ENCODE data around the gene ASCC3.

ASCC3 gene

DNA sequence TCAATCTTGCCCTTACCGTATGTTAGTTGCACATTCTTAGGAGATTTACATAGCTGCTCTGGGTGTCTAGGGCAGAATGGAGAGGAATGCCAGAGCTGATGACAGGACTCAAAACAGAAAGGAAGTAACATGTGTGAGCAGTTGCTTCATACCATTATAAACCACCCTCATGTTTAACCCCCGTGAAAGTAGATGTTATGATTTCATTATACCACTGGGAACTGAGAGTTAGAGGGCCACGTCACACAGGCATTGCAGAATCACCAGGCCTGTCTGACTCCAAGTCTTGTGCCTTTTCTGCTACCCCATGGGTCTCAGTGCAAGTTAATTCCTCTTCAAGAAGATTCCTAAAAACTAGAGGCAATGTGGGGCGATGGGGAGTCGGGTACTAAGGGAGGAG lies 392.9 kb downstream of the ASCC3 start:
- DNase-seq = no peak

DNA sequence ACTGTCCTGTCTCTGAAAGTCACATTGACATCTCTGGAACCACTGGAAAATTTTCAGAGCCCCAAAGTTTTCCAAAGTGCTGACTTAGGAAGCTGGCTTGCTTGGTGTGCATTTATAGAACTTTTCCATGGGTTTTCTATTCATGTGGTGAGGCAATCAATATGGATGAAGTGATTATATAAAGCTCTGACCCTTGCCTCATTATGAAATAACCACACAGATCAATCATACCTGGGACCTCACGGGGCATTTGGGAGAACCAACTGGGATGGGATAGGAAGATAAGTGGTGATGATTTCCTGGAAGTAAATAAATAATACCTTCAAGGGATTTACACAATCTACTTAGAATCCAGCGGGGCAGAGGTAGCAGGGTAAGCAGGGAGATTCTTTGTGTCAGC lies 393.5 kb downstream of the ASCC3 start:
- DNase-seq = no peak

DNA sequence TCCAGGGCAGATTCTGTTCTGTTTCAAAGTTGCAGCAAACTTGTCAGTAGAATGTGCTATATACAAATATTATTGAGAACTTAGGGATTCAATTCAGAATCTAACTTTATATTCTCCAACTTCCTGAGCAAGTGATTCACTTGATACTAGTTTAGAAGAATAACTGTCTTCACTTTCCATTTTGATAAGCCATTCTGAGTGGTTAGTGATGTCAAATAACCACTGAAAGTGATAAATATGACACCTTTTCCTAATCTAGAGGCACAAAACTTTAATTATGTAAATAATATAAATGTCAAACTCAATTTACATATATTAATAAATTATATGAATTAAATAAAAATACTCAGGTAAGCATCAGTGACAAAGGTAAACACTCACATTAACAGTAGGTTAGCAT lies 395.9 kb downstream of the ASCC3 start:
- no peak for DNase-seq

DNA sequence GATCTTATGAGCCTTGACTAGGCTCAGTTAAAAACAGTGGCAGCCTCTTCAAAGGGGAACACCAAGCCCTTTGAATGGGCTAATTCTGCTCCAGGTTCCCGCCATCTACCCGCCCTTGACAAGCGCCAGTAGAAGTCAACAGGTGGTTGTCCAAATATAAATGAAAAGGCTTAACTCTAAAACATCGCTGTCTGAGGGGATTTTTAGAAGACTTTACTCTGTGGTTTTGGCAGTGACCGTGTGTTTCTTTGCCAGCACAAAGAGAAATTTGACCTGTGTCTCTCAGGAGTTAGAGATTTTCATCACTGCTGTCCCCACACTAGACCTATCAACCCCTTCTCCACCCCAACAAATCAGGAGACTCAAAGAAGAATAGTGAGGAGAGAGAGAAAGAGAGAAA lies 396.7 kb downstream of the ASCC3 start:
- no peak for DNase-seq

DNA sequence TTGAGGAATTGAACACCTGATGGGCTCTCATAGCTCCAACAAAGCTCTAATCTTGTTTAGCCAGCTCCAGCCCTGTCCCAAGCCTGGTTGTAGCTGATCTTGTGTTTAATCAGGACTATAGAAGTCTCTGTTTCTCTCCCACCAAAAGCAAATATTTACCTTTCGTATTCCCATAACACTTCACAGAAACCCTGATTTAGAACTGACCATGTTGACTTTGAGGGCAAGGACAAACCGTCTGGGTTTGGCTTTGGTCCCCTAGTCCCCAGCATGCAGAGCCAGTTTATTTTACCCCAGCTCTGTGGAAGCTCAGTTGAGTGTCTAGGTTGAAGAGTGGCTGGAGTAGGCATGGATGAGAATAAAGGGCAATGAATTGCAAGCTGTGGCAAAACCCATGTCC lies 398.4 kb downstream of the ASCC3 start:
- no peak for DNase-seq

DNA sequence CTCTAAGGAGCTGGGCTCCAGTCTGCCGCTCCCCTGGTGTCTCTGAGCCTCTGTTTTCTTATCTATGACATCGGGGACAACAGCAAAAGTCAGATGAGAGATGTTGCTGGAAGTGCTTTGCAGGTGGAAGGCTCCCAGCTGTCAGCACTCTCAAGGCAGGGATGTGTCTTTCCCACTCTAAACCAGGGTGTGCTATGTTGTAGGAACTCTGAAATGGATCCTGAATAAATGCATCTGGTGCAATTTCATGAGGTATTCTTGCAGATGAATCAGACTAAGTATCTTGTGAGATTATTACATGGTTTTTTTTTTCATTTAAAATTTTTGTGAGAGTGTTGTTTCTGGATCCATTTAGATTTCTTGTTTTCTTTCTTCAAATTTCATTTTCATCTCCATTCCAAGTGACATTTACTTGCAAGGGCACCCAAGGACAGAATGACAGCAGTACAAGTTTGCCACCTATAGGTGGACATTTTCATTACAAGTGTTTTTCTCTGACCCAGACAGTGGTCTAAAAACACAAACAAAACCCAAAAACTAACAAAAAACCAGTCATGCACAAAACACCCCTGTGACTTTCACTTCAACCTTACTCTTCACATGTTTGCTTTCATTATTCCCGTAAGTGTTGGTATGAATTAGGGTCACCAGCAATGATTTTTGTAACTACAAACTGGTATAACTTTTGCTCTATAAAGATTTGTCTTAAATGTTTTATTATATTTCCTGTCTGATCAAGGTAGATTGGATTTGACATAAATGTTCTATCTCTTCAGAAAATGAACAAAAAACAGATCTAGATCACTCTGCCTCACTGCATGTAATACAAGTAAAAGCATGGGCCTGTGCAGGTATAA lies 401.7 kb downstream of the ASCC3 start:
- DNase-seq = peak; percentile 44

DNA sequence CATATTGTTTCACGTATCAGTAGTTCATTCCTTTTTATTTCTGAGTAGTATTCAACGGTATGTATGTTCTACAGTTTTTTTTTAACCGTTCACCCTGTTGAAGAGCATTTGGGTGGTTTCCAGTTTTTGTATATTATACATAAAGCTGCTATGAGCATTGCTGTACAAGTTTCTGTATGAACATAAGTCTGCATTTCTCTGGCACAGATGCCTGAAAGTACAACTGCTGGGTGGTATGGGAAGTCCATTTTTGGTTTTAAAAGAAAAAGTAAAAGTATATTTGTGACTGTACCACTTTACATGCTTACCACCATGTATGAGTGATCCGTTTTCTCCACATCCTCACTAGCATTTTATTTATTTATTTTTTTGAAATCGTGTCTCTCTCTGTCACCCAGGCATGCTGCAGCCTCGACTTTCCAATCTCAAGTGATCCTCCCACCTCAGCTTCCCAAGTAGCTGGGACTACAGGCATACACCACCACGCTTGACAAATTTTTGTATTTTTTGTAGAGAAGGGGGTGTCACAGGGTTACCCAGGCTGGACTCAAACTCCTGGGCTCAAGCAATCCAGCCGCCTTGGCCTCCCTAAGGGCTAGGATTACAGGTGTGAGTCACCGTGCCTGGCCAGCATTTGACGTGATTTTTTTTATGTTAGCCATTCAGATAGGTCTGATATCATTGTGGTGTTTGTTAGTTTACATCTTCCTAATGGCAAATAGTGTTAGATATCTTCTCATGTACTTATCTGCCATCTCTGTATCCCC lies 405.4 kb downstream of the ASCC3 start:
- DNase-seq = no peak

DNA sequence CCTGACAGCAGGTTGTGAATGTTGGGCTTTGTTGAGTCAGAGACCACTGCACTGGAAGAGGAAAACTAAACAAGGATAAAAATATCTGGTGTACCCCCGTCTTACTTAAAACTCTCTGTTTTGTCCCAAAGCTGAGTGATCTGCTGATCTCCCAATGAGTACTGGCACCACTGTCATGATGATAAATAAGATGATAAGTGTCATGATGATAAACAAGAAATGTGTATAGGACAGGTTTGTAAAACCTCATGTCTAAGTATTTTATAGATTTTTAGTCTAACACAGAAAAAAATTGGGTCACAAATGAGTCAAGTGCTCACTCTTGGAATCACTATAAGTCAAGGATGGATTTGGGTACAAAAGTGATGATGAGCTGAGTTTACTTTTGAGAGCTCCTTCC lies 407.9 kb downstream of the ASCC3 start:
- no peak for DNase-seq

DNA sequence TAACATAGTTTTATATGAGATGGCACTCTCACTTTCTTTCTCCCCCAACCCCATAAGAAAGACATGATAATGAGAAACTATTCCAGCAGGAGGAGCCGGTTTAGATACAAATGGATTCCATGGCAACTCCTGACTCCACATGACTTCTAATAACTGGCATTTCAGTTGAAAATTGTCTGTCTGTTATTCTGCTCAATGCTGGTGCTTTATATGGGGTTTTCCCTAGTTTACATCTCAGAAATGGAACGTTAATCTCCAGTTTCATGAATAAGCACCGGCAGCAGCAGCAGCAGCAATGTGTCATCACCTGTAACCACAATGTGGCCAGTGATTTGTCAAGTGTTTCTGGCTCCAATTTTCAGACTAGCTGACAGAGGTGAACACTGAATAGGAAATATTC lies 408.5 kb downstream of the ASCC3 start:
- no peak for DNase-seq

DNA sequence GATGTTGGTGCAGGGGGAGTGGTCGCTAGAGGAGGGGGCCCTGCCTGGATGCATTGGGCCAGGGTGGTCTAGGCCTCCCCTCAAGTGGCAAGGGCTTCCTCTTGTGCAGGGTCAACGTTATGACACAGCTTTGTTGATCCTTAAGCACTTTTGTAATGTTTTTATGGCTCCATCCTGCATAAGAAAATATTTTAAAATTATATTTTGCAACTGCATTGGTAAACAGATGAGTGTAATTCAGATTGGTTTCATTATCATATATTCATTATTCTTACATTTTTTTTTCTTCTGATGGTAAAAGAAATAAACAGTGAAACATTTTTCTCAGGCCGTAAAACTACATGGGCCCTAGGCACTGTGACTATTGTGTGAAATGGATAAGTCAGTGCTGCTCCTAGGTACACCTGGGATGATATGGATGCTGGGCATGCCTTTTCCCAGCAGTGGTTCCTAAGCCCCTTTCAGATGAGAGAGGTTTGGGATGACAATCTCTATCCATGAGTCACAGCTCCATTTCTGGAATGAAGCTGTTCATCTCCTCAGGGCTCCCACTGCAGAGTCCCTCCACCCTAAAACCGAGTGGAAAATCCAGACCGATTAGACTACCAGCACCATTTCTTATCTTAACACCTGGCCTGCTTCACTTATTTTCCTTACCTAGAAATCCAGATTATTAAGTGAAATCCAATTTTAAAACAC lies 410.6 kb downstream of the ASCC3 start:
- no peak for DNase-seq

DNA sequence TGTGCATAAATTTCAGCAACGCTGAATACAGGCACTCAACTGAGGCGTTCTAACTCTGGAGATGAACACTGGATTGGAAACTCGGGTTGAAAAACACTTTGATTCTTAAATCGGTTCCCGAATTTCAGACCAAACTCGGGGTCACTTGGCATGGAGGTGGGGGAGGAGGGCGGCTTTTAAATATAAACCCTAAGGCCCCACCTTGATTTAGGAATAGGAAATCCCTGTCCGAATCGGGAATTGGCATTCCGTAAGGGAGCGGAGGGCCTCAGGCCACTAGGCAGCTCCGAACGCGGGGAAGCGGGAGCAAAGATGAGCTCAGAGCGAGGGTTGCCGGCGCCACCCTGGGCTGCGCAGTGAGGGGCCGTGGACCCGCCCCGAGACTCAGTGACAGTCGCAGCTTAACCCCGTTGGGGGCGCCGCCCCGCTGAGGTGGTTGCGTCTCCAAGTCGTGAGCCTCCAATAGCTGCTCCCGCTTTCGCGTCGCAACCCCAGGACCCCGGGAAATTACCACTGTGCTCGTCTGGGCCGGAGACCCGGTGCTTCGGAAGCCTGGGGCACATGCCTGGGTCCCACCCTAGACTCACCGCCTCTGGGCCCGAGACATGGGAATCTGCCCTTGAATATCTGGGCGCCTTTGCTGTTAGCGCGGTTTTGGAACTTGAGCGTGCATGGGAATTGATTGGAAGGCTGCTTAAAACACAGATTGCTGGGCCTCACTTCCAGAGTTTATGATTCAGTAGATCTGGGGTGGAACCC lies 411.8 kb downstream of the ASCC3 start:
- no peak for DNase-seq

DNA sequence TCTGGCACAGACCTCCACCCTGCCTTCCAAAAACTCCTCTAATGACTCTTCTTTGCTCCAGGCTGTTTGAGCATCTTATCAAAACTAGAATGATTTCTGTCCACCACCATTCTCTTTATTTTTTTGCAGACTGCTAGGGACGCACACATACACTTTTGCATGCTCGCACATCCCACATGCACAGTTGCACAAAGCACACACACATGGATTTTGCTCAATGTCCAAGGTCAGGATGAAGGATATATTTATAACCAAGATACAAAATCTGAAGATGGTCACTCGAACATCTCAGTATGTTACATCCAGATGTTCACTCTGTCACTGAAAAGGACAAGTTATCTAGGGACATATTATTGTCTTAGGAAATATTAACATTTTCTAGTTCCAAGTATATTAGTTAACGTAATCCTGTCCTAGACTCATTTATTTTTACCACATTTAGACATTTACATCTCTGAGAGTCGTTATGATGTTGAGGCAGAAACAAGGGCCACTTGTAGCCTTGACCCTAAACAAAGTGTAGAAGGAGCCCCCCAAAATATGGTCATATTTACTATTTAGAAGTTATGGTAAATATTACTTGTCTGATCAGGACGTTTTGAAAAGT lies 413.0 kb downstream of the ASCC3 start:
- no peak for DNase-seq

DNA sequence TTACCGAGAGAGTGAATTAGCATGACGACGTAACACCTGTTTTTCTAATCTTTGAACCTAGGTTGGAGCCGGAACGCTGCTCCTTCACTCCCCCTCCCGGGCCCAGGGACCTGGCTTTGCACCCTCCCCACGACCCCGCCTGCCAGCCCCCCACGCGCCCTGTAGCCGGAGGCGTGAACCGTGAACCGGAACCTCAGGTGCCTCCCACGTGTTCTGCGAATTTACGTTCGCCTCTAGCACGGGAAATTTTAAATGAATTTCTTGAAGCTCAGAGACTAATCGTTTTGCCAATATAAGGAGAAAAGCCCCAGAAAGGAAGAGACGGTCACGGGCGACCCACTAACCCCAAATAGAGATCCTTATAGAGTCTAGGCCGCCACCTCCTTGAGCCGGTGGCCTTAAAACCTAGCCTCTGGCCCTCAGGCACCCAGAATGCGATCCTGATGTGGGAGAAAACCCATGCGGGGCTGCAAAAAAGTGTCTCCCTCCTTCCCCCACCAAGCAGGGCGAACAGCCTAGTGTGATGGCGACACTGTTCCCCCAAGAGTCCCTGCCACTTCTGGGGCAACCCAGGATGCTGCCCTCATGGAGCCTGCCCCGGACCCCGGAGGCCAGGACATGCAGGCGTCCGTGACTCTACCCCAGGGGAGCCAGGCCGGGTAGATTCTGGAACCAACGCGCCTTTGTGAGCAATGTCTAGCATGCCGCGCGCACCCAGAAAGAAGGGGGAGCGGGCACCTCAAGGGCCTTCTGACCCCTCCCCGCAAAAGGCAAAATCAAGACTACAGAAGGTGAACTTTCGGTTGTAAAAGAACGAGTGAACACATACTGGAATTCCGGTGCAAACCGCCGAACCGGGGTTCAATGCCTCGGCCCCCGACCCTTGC lies 413.8 kb downstream of the ASCC3 start:
- DNase-seq = no peak

DNA sequence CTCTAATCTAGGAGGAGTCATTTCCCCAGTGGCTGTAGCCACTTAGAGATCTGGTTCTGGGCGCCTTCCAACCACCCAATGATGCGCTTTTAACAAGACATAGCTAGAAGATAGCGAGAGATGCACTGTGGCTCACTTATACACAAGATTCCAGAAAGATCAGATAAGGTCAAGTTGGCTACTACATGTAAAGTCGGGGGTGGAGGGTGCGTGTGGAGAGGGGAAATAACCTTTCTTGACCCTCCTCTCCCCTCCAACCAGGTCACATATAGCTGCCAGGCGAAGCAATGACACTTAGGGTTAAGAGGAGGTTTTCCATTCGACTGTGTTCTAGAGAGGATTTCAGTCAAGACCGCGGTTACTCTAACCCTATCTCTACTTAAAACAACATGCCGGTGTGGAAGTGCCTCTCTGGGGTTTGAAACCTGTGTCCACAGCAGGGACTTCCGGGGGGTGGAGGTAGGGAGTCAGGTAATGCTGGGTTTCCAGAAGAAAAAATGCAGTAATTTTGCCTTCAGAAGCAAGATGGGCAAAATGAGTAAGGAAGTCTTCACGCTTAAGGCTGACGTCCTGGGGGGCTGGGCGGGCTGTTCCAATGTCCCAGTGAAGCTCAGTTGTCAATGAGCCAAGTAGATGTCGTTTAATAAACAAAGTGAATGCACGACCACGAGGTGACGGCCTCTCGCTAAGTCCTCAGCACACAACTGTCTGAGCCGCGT lies 414.6 kb downstream of the ASCC3 start:
- no peak for DNase-seq

DNA sequence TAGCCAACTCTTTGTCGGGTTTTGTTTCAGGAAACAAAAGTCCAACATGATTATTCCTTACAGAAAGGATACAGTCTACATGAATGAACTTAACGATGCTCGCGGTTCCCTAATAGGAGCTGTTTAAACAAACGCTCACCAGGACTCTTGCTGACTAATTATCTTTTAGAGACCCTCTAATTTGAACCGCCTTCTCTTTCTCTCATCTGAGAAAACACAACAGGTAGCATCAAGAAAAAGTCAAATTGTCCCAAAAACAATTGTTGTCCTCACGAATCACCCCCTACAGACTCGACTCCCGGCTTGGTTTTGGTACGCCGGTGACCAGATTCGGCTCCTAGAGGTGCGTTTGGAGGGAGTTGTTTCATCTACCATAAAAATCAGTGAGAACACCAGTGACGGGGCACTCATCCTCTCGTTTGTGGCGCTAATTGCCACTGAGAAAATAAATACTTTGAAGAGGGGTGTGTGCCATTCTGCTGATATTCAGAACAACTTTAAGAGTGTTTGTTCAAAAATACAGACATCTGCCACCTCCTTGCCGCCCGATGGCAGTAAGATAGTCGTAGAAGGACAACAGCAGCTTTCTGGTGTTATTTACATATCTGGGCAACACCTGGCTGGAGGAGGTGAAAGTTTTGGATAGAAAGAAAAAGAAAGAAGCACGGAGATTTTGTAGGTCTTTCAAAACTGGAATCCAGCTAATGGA lies 415.3 kb downstream of the ASCC3 start:
- DNase-seq = no peak

DNA sequence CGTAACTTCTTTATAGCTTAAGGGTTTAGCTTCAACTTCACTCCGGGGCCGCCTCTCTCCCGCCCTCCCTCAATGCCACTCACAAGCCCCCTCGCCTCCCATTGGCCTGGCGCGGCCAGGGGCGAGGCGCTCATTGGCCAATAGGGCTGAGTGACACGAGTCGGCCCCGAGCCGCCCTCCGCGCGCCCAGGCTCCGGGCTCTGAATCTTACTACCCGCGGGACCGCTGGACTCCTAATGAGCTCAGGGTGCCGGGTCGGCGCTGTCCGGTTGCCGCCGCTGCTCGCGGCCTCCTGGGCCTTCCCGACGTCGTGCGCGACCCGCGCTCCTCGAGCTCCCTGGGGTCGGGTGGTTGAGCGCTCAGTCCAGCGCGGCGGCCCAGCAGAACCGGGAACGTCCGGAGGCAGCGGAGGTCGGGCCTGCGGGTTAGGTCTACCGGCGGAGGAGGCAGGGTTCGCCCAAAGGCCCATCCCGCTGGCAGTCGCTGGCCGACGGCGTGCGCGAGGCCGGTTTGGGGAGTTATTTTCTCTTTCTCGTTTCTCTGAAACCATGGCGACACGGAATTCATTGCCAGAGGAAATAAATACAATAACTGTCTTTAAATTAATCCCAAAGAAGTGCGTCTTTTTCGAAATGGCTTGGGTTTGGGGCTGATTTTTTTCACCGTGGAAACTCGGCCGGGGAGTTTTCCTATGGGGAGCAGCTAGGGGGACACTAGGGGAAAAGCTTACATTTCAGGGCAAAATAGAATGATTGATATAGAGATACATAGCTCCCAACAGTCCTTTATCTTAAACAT lies 416.0 kb downstream of the ASCC3 start, which contains the start of gene SIM1:
TSS of gene SIM1 (minus strand) at position 19 of the 798 bp plus-strand sequence. CDS start 1,453 bp downstream, outside the sequence.
- no peak for DNase-seq

DNA sequence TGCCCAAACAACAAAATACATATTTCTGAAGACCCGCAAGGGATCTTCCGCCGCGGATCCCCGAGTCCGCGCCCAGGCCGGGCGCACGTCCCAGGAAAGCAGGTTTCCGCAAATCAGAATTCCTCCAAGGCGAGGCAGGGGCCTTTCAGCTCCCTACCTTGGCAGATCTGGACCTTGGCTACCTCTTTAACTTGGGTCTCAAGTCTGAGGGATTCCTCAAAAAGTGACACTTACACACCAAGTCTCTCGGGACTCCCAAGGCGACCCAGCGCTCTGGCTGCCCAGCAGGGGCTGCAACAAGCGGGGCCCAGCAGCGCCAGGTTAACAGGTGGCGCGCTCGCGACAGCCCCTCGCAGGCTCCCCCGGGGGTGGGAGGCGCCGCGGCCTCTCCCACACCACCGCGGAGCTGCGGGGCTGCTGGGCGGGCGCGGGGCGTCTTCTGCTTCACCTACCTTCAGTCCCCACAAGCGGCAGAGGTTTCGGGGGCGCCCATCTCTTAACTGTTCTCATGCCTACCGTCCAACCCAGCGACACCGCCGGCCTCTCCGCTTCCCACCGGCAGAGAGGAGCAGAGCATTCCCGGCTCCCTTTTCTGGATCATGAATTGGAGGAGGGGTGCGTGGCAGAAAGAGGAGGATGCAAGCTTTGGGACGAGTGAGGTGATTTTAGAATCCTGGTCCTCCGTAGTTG lies 416.8 kb downstream of the ASCC3 start:
- no peak for DNase-seq

DNA sequence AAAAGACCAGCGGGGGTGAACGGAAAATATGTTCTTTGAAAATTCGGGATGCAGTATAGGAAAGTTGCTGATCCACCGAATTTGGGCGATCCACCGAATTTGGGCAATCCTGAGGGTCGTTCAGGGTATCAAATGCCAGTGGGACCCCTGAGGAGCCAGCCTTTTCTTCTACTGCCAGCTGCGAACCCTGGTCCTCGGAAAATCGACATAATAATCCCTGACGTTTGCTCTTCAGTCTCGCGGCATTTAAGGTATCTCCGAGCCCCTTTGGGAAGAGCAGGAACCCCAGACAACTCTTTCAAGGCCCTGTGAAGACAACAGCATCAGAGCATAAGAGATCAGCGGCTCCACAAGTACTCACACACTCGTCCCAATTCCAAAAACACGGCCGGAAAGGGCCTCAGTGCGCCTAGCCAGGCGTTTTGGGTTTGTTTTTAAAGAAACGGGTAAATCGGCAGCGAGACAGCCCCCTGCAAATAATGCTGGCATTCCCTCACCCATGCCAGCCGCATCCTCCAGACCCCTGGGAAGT lies 417.4 kb downstream of the ASCC3 start:
- DNase-seq = no peak

Data from midbrain (tissue), 1 donor.